ENCODE measurements around the gene RELN.

- TF ChIP-seq, protein P1, sequence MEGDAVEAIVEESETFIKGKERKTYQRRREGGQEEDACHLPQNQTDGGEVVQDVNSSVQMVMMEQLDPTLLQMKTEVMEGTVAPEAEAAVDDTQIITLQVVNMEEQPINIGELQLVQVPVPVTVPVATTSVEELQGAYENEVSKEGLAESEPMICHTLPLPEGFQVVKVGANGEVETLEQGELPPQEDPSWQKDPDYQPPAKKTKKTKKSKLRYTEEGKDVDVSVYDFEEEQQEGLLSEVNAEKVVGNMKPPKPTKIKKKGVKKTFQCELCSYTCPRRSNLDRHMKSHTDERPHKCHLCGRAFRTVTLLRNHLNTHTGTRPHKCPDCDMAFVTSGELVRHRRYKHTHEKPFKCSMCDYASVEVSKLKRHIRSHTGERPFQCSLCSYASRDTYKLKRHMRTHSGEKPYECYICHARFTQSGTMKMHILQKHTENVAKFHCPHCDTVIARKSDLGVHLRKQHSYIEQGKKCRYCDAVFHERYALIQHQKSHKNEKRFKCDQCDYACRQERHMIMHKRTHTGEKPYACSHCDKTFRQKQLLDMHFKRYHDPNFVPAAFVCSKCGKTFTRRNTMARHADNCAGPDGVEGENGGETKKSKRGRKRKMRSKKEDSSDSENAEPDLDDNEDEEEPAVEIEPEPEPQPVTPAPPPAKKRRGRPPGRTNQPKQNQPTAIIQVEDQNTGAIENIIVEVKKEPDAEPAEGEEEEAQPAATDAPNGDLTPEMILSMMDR (IDR thresholded peaks at IDR 0.05): no peak
- no peak for TF ChIP-seq POLR2A (IDR thresholded peaks at IDR 0.05)
- TF ChIP-seq POLR2AphosphoS5 (IDR thresholded peaks at IDR 0.05): no peak
- TF ChIP-seq EP300 (IDR thresholded peaks at IDR 0.05): no peak
These were observed 293.9 kb downstream of the RELN start for GRCh38 chr7:103695521-103695920.

Measured in gastroesophageal sphincter (tissue), 3 donors.